Adipocyte (in vitro differentiated cells): Measurements from ENCODE around the gene CCNK.
A peak's percentile ranks its signal among the peaks of the same experiment; 100 is the strongest.

Source experiments
- DNase-seq: peaks from one replicate; pipeline ENCODE4 v3.0.0-alpha.2; 2015; ENCODE audit warnings: low read depth
- H3K27me3 ChIP-seq: replicated peaks from 2 replicates; pipeline ENCODE4 v1.7.0; 2013; ENCODE audit warnings: mild to moderate bottlenecking, low read length, moderate library complexity; ENCODE audit not compliant: control insufficient read depth, insufficient read depth
- H3K36me3 ChIP-seq: 2 replicates; pipeline ENCODE4 v1.7.0; 2013; ENCODE audit warnings: low read length, mild to moderate bottlenecking, moderate library complexity; ENCODE audit not compliant: control insufficient read depth, insufficient read depth, severe bottlenecking
- H3K4me1 ChIP-seq: 2 replicates; pipeline ENCODE4 v1.7.0; 2013; ENCODE audit warnings: mild to moderate bottlenecking, low read length, moderate library complexity; ENCODE audit not compliant: control insufficient read depth, insufficient read depth
- H3K4me3 ChIP-seq: 2 replicates; pipeline ENCODE4 v1.7.0; 2013; ENCODE audit warnings: mild to moderate bottlenecking, low read length, moderate library complexity
- H3K9ac ChIP-seq: 2 replicates; pipeline ENCODE4 v1.7.0; 2013; ENCODE audit warnings: mild to moderate bottlenecking, low read length, moderate library complexity
- H3K9me3 ChIP-seq: 2 replicates; pipeline ENCODE4 v1.7.0; 2013; ENCODE audit warnings: mild to moderate bottlenecking, low read length, moderate library complexity; ENCODE audit not compliant: control insufficient read depth

The CCNK gene

GRCh38 chr14:99530407-99531155 is 49.4 kb downstream of the CCNK start:
- Histone ChIP-seq H3K4me3 (no peak overlapping the region), H3K27me3 (peaks cover 23% of the 10 kb centered on the region), H3K9me3 (no peaks in the 10 kb centered on the region), H3K9ac (no peak overlapping the region), H3K4me1 (no peaks in the 10 kb centered on the region), H3K36me3 (no peaks in the 10 kb centered on the region)
- DNase-seq = no peak

- no peaks in the 10 kb centered on the region for H3K9me3 ChIP-seq
- no peak overlapping the region for H3K9ac ChIP-seq
- no peaks in the 10 kb centered on the region for H3K36me3 ChIP-seq
- peak; percentile 75 for DNase-seq
- H3K4me1 ChIP-seq = no peaks in the 10 kb centered on the region
- no peak overlapping the region for H3K4me3 ChIP-seq
- H3K27me3 ChIP-seq = peaks cover 26% of the 10 kb centered on the region
Measured at GRCh38 chr14:99531251-99532096, 50.3 kb downstream of the CCNK start.

DNA sequence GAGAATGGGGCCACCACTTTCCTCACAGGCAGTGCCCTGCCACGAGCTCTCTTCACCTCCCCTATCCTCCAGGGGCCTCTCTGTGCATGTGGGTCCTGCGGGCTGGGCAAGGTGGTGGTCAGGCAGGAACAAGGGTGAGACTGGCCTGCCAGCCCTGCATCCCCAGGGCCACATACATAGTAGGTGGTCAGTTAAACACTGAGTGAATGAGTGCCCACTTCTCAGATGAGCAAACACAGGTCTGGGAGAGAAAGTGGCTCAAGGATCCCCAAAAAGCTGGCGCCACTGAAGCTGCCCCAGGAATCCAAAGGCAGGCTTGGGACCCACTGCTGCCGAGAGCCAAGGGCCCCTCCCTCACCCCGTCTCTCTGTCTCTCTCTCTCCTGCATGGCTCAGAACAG is 51.1 kb downstream of the CCNK start:
- no peak for DNase-seq
- Histone ChIP-seq H3K36me3 (no peaks in the 10 kb centered on the region), H3K9me3 (no peaks in the 10 kb centered on the region), H3K4me3 (no peak overlapping the region), H3K4me1 (peaks cover 2% of the 10 kb centered on the region), H3K9ac (no peak overlapping the region), H3K27me3 (peaks cover 28% of the 10 kb centered on the region)

DNA sequence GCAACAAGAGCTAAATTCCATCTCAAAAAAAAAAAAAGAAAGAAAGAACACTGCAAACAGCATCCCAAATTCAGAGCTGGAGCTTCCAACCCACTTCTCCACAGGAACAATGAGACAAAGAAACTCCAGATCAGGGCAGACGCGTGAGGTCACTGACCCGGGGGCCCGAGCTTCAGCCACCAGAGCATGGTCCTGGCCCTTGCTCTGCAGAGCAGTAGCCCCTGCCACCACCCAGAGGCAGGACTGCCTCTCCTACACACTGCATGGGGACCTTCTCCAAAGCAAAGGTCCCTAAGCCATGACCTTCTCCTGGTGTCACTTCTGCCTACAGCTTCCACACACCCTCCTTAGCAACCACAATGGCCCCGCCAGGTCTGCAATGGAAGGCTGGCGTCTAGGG is 53.1 kb downstream of the CCNK start:
- DNase-seq = no peak
- Histone ChIP-seq H3K9me3 (no peaks in the 10 kb centered on the region), H3K4me3 (no peak overlapping the region), H3K9ac (no peak overlapping the region), H3K36me3 (no peaks in the 10 kb centered on the region), H3K27me3 (peaks cover 28% of the 10 kb centered on the region), H3K4me1 (peaks cover 5% of the 10 kb centered on the region)

GRCh38 chr14:99534863-99535262 is 53.7 kb downstream of the CCNK start:
- Histone ChIP-seq H3K9me3 (no peaks in the 10 kb centered on the region), H3K4me3 (no peak overlapping the region), H3K9ac (no peak overlapping the region), H3K4me1 (peaks cover 5% of the 10 kb centered on the region), H3K27me3 (peaks cover 28% of the 10 kb centered on the region), H3K36me3 (no peaks in the 10 kb centered on the region)
- no peak for DNase-seq

DNA sequence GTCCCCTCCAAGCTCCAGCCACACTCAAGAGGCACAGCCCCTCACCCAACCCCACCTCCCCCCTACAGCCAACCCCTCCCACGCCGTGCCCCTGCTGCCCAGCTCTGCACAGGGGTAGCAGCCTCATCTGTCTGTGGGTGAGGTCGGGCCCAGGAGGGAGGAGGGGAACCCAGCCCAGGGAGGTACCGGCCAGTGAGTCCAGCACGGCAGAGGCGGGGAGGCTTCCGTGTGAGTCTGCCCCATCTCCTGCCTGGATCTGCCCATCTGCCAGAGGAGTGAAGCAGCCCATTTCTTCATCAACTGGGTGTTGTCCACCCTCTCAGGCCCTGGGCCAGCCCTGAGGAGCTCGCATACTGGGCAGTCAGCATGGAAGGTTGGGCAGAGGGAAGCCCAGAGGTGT is 54.2 kb downstream of the CCNK start:
- Histone ChIP-seq H3K9me3 (no peaks in the 10 kb centered on the region), H3K36me3 (no peaks in the 10 kb centered on the region), H3K9ac (no peak overlapping the region), H3K4me1 (peaks cover 5% of the 10 kb centered on the region), H3K27me3 (peaks cover 33% of the 10 kb centered on the region), H3K4me3 (no peak overlapping the region)
- DNase-seq = no peak

DNA sequence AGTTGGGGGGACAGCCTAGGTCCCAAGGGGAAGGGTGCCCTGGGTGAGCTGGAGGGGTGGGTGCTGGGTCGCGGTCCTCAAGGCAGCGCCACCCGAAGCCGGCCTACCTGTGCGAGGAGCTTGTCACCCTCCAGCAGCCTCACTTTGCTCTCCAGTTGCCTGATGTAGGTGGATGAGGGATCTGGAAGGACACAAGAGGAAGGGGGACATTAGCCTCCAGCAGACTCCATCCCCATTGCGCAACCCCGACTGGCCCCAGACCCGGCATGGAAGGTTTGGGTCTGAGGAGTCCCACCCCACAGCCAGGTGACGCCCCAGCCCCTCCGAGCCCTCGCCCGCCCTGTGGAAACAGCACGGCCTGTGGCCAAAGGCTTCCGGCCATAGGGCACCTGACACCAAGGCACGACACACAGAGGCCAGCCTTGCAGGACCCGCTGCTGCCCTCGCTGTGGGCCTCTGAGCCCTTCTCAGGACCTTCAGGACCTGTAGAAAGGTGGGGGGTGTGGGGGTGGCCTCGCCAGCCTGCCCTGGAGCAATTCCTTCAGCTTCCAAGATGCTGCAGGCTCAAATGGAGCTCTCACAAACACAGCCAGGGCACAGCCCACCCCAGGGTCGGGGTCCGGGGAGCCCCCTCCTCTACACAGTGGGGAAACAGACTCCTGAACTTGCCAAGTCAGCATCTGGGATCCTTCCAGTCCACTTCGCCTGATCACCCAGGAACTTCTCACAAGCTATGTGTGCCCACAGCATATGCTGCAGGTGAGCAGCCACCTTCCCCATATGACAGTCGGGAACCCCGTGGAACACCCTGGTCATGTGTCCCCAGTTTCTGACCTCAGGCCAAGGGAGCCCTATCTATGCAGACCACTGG is 54.9 kb downstream of the CCNK start:
- Histone ChIP-seq H3K4me3 (no peak overlapping the region), H3K4me1 (peaks cover 5% of the 10 kb centered on the region), H3K36me3 (no peaks in the 10 kb centered on the region), H3K9ac (no peak overlapping the region), H3K27me3 (peaks cover 35% of the 10 kb centered on the region), H3K9me3 (no peaks in the 10 kb centered on the region)
- no peak for DNase-seq

DNA sequence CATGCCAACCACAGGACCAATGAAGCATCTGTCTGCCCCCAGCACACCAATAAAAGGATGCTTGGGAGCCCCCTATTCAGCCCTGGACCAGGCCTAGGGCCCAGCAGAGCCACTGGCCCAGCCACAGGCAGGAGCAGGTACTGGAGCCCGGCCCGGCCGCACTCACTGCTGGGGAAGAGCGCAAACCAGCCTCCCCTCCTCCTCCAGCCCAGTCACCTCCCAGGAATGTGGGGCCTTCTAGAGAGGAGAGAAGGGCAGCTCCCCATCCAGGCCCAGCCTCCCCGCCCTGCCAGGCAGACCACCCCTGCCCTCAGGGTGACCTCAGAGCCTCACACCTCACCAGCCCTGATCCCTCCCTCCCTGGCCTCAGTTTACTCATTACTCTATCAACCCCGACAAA is 56.2 kb downstream of the CCNK start:
- Histone ChIP-seq H3K4me1 (peaks cover 5% of the 10 kb centered on the region), H3K4me3 (no peak overlapping the region), H3K9me3 (no peaks in the 10 kb centered on the region), H3K27me3 (peaks cover 39% of the 10 kb centered on the region), H3K36me3 (no peaks in the 10 kb centered on the region), H3K9ac (no peak overlapping the region)
- peak; percentile 89 for DNase-seq

- Histone ChIP-seq H3K36me3 (no peaks in the 10 kb centered on the region), H3K27me3 (peaks cover 41% of the 10 kb centered on the region), H3K4me1 (peaks cover 5% of the 10 kb centered on the region), H3K9ac (no peak overlapping the region), H3K4me3 (no peak overlapping the region), H3K9me3 (no peaks in the 10 kb centered on the region)
- no peak for DNase-seq
Measured at GRCh38 chr14:99538275-99538674, 57.1 kb downstream of the CCNK start.

DNA sequence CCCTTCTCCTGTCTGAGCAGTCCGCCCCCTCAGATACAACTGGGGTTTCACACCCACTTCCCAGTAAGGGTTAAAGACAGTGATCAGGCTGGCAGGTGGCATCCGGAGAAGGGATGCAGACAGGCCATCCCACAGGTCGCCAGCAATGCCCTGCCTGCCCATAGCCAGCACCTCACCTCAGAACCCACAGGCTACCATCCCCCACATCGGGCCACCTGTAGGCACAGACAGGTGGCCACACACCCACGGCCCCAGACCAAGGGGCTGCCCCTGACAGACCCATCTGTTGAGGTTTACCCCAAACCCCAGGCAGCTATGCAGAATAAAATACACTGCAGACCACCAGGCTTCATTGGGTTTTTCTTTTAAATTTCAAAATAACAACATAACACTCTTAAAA is 57.5 kb downstream of the CCNK start:
- Histone ChIP-seq H3K27me3 (peaks cover 42% of the 10 kb centered on the region), H3K4me1 (peaks cover 5% of the 10 kb centered on the region), H3K36me3 (no peaks in the 10 kb centered on the region), H3K4me3 (no peak overlapping the region), H3K9me3 (no peaks in the 10 kb centered on the region), H3K9ac (no peak overlapping the region)
- DNase-seq = no peak

DNA sequence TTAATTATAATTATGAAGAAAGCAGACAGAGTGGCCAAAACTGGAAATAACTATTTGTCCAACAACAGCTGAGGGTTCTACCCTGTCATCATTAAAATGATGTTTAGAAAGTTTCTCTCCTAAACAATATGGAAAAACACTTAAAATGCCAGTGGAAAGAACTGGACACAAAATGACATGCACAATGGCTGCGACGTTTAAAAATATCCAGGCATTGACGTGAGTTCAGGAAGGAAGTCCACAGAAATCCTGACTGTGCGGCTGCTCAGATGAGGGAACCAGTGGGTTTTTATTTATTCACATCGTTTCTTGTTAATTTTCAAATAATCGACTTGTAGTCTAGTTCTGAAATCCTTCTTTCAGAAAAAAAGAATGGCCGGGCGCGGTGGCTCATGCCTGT is 58.3 kb downstream of the CCNK start:
- Histone ChIP-seq H3K4me1 (peaks cover 5% of the 10 kb centered on the region), H3K27me3 (peaks cover 48% of the 10 kb centered on the region), H3K4me3 (no peak overlapping the region), H3K9ac (no peak overlapping the region), H3K9me3 (no peaks in the 10 kb centered on the region), H3K36me3 (no peaks in the 10 kb centered on the region)
- no peak for DNase-seq
